NCI-H526 (cell line): ENCODE measurements around the gene FAM47E.

ENCODE experiments used
- DNase-seq, 2 experiments: peaks; one replicate each; lab custom pipeline; 2025; lab: John Stamatoyannopoulos, UW

Gene FAM47E

GRCh38 chr4:76301775-76302162, 50.2 kb downstream of the FAM47E start:
- DNase-seq, result no peak

DNA sequence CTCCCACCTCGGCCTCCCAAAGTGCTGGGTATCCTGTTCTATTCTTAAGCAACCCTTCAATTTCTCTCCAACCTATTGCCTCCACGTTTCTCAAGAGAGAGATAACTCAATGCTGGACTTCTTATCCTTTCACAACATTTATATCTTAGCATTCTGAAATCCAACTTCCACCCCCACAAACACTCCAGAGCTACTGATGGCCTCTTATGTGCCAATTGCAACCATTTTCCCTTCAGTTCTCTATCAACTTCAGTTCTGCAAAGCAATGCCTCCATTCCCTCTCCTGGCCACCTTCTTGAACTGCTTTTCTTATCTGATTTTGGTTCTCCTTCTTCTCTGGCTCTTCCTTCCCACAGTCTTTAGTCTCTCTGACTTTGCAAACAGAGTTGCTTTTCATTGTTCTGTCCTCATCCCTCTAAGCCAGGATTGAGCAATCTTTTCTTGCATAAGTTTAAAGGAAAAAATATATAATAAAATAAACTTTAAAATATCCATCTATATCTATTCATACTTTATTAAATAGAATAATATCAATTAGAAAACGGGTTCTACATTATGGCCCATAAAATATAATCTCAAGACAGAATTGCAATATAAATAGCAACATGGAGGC, 51.4 kb downstream of the FAM47E start:
- DNase-seq, result no peak

- DNase-seq, result no peak
These were observed 53.6 kb downstream of the FAM47E start for GRCh38 chr4:76305033-76305687.

GRCh38 chr4:76305971-76306881, 54.7 kb downstream of the FAM47E start, which contains the start of gene STBD1:
Gene STBD1, plus strand, starts transcription at chr4:76306733. Its CDS starts 37 bp downstream, at chr4:76306770.
- peak; percentile 39 to 73 for DNase-seq

GRCh38 chr4:76306882-76307659, 55.5 kb downstream of the FAM47E start:
- DNase-seq, result peak; percentile 6 to 58

GRCh38 chr4:76307660-76308014, 56.1 kb downstream of the FAM47E start:
- DNase-seq, result no peak

DNA sequence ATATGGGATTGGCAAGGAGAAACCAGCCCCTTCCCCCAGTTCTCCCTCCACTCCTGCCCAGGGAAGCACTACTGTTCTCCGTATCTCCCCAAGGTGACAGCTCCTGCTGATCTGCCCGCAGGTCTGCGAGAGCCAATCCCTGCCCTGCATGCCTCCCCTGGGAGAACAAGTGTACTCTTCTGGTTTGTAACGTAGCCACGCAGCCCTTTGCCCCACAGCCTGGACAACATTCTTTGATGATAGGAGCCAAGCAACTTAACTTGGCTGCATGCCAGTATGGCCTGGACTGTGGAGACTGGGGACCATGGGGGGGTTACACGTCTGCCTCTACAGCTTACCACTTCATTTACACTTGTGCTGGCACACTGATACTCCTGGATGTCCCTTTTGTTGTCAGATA, 57.0 kb downstream of the FAM47E start:
- DNase-seq, result no peak

- no peak for DNase-seq
These were observed 58.5 kb downstream of the FAM47E start for GRCh38 chr4:76309939-76310550.

GRCh38 chr4:76310683-76311082, 59.2 kb downstream of the FAM47E start:
- no peak for DNase-seq

DNA sequence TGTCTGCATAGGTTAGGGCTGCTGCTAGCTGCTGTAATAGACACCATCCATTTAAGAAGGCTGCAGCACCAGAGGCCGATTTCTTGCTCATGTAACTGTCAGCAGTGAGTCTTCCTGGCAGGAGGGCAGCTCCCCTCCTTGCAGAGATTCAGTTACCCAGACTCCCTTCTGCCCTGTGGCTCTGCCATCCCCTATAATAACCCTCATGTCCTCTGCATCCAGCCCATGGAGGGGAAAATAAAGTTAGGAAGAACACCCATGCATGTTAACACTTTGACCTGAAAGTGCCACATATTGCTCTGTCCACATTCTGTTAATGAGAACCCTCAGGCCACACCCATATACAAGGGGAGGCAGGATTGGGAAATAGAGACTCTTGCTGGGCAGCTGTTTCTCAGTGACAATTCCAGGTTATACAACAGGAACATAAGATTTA, 60.4 kb downstream of the FAM47E start:
- DNase-seq, result no peak

DNA sequence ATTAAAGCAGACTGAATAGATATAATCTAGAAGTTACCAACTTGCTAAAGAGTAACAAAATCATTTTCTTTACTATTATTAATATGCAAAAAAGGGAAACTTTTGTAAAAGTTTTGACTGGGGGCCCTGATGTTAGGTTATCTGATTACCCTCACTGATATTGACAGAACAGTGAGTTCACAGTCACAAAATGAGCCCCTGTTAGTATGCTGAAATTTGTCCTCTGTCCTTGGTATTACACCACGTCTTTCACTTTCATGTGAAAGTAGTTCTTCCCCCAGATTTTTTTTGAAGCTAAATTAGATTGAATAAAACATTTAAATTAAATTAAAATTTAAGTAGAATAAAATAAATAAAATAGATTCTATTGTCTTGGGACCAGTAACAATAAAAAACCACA, 60.9 kb downstream of the FAM47E start:
- no peak for DNase-seq

- DNase-seq, result no peak
These were observed 62.0 kb downstream of the FAM47E start for GRCh38 chr4:76313547-76313946.

DNA sequence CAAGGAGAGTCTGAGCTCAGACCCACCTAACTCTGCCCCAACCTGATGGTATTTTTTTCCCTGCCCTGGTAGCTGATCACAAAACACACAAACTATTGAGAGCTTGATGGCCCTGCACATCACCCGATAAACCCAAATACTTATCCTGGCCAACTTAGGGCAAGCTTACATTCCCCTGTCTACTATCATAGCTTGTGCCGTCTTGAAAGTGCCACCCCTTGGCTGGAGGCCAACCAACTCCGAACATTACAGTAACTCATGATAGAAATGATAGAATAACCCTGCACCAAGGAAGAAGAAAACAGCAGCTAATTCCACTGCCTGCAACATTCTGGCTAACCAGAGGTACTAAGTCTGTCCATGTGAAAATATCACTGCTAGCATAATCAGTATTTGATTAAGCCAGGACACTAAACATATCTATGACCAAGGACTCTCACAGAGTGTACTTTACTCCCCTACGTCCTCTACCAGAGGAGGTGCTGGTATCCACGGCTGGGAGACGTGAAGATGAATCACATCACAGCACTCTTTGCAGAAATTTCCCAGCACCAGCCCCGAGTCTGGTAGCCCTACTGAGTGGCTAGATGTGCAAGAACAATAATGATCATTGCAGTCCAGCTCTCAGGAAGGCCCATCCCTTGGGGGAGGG, 63.9 kb downstream of the FAM47E start:
- DNase-seq, result no peak

GRCh38 chr4:76316131-76316530, 64.6 kb downstream of the FAM47E start:
- no peak for DNase-seq

- no peak for DNase-seq
These were observed 70.7 kb downstream of the FAM47E start for GRCh38 chr4:76322236-76322635.

DNA sequence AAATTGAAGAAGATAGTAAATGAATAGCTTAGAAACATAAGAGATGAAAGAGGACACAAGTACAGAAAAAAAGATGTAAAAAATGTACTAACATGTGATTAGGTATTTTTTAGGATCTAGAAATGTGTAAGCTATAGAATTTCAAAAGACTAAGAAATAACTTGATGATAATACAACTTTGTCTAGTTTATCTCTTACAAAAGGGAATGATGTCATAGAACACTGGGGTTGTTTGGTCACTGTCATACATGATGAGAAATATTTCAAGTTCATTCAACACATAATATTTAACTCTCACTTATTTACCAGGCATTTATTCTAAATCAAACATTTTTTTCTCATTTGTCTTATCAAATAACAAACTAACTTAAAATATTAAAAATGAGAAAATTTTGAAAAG, 73.6 kb downstream of the FAM47E start:
- DNase-seq, result no peak

- no peak for DNase-seq
These were observed 75.0 kb downstream of the FAM47E start for GRCh38 chr4:76326515-76326914.
